Thyroid gland (tissue), 4 donors: ENCODE results near the gene OR52A1.

Experiments
- POLR2A ChIP-seq, 2 donors: fragments of 450-650 bp; IDR thresholded peaks; one replicate each; pipeline ENCODE4 v1.6.1; 2017; ENCODE audit warnings: antibody characterized with exemption in 2 of 2, mild to moderate bottlenecking in 2 of 2, moderate library complexity in 1 of 2
- TF ChIP-seq, protein P1 (sequence below), 6 experiments: fragments of 200-600 bp in 3 of 6; fragments of 450-650 bp in 3 of 6; sonication (generic) in 3 of 6; IDR thresholded peaks; one replicate each; pipeline ENCODE4 v1.5.1; 2016 to 2019; ENCODE audit warnings: antibody characterized with exemption in 6 of 6, mild to moderate bottlenecking in 2 of 6, inconsistent platforms in 1 of 6, moderate library complexity in 1 of 6

DNA sequence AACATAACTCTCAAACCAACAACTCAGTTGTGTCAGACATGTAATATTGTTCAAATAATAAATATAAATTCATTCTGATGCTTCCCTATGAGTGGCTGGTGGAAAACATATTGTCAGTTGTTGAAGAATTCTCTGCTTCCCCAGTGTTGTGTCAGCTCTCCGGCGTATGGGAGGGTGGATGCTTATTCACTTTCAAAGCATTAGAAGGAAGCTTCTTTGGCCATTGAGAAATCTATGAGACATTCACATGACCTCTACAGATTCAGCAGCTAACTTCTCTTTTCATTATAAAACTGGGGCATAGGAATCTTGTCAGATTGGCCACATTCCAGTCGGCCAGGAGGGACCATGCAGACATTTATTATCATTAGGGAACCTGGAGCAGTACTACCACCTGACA, 43.0 kb upstream of the OR52A1 start:
- TF ChIP-seq, protein P1, sequence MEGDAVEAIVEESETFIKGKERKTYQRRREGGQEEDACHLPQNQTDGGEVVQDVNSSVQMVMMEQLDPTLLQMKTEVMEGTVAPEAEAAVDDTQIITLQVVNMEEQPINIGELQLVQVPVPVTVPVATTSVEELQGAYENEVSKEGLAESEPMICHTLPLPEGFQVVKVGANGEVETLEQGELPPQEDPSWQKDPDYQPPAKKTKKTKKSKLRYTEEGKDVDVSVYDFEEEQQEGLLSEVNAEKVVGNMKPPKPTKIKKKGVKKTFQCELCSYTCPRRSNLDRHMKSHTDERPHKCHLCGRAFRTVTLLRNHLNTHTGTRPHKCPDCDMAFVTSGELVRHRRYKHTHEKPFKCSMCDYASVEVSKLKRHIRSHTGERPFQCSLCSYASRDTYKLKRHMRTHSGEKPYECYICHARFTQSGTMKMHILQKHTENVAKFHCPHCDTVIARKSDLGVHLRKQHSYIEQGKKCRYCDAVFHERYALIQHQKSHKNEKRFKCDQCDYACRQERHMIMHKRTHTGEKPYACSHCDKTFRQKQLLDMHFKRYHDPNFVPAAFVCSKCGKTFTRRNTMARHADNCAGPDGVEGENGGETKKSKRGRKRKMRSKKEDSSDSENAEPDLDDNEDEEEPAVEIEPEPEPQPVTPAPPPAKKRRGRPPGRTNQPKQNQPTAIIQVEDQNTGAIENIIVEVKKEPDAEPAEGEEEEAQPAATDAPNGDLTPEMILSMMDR (IDR thresholded peaks at IDR 0.05) = no peak
- TF ChIP-seq POLR2A (IDR thresholded peaks at IDR 0.05) = no peak
